H1 (cell line): ENCODE measurements around the gene RAET1E.

Source experiments
- BCL11A ChIP-seq, 2 experiments: IDR thresholded peaks; one replicate each; pipeline ENCODE4 v1.6.1; 2011; ENCODE audit warnings: low read depth in 2 of 2, low read length in 2 of 2, mild to moderate bottlenecking in 2 of 2
- CBX5 ChIP-seq: fragments of 300-800, 300-1000 bp; sonication (generic); IDR thresholded peaks from 2 replicates; pipeline ENCODE4 v1.7.1; 2016; ENCODE audit warnings: antibody characterized with exemption, low read length, low read depth
- CREB1 ChIP-seq: IDR thresholded peaks from 2 replicates; pipeline ENCODE4 v1.6.1; 2012; ENCODE audit warnings: inconsistent platforms
- CTCF ChIP-seq, 3 experiments: IDR thresholded peaks; 1 replicate in 2 of 3; 2 replicates in 1 of 3; pipeline versions ENCODE4 v1.5.1 to v1.6.1; 2011; ENCODE audit warnings: low read length in 3 of 3, mild to moderate bottlenecking in 3 of 3, inconsistent platforms in 2 of 3, low read depth in 1 of 3, moderate library complexity in 1 of 3; ENCODE audit not compliant: insufficient read depth in 1 of 3; ENCODE audit errors: control extremely low read depth in 1 of 3
- EGR1 ChIP-seq: IDR thresholded peaks from 2 replicates; pipeline ENCODE4 v1.6.1; 2011; ENCODE audit warnings: low read depth, low read length, borderline replicate concordance
- EZH2 ChIP-seq: fragments of 200-600 bp; sonication (generic); IDR thresholded peaks from 2 replicates; pipeline ENCODE4 v1.7.1; 2012; ENCODE audit warnings: low read depth, mild to moderate bottlenecking, moderate library complexity, low read length, inconsistent platforms; ENCODE audit not compliant: severe bottlenecking
- JUND ChIP-seq: IDR thresholded peaks from 2 replicates; pipeline ENCODE4 v1.6.1; 2011; ENCODE audit warnings: mild to moderate bottlenecking, improper control_type of control experiment, low read length
- KDM4A ChIP-seq: IDR thresholded peaks from one replicate; pipeline ENCODE4 v1.7.1; 2012; ENCODE audit warnings: low read depth, mild to moderate bottlenecking, moderate library complexity, low read length, inconsistent platforms; ENCODE audit not compliant: severe bottlenecking
- NRF1 ChIP-seq: IDR thresholded peaks from 2 replicates; pipeline ENCODE4 v1.6.1; 2011; ENCODE audit warnings: mild to moderate bottlenecking, low read depth, low read length, improper control_type of control experiment
- TAF1 ChIP-seq: IDR thresholded peaks from 2 replicates; pipeline ENCODE4 v1.6.1; 2011; ENCODE audit warnings: mild to moderate bottlenecking, low read depth, low read length
- TF ChIP-seq, protein P1 (sequence below): IDR thresholded peaks from 2 replicates; pipeline ENCODE4 v1.6.1; 2012; ENCODE audit warnings: inconsistent platforms

DNA sequence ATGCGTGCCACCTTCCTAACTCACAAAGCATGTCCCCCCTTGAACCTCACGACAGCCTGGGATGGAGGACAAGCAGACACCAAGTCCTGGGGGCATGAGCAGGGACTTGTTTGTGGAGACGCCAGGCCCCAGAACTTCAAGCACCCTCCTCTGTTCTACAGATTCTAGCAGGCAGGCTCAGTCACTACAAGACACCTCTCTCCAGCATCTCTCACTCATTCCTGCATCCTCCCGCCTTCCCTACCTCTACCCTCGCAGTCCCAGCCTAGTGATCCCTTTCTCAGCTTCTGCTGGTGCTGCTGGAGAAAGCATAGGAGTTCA lies 37.4 kb downstream of the RAET1E start:
- TF ChIP-seq CREB1 (no peak), EZH2 (no peak), EGR1 (no peak), TAF1 (no peak), CBX5 (no peak), NRF1 (no peak), JUND (no peak), CTCF (IDR thresholded peaks at IDR 0.05; ENCODE audit: control extremely low read depth in 1 of 3, insufficient read depth in 1 of 3, low read depth in 1 of 3, low read length in 3 of 3) (no peak), KDM4A (no peak), BCL11A (IDR thresholded peaks at IDR 0.05; ENCODE audit: low read depth in 2 of 2, low read length in 2 of 2) (no peak)
- TF ChIP-seq, protein P1, sequence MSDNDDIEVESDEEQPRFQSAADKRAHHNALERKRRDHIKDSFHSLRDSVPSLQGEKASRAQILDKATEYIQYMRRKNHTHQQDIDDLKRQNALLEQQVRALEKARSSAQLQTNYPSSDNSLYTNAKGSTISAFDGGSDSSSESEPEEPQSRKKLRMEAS = no peak
